ENCODE measurements around the gene FNIP1.
"Not testable (repeated sequence)": the region's sequence is repeated elsewhere in the genome, so short reads cannot be mapped to it uniquely, and the experiment has no call there.

The FNIP1 gene

GRCh38 chr5:131796793-131797693, at the start of gene FNIP1:
Gene FNIP1, minus strand, starts transcription at chr5:131797017. Its CDS starts 96 bp downstream, at chr5:131796921.
- DNase-seq (ENCODE audit: low spot score): peak; percentile 99

- DNase-seq (ENCODE audit: low spot score): no peak
Observed at GRCh38 chr5:131846536-131846935, 49.7 kb upstream of the FNIP1 start.

GRCh38 chr5:131845828-131846227, 49.0 kb upstream of the FNIP1 start:
- DNase-seq (ENCODE audit: low spot score): no peak

GRCh38 chr5:131842971-131843370, 46.2 kb upstream of the FNIP1 start:
- DNase-seq (ENCODE audit: low spot score): not testable (repeated sequence)

- not testable (repeated sequence) for DNase-seq (ENCODE audit: low spot score)
Observed at GRCh38 chr5:131832702-131833101, 35.9 kb upstream of the FNIP1 start.

- DNase-seq (ENCODE audit: low spot score): no peak
Observed at GRCh38 chr5:131825404-131826013, 28.7 kb upstream of the FNIP1 start.

- no peak for DNase-seq (ENCODE audit: low spot score)
Observed at GRCh38 chr5:131824631-131825030, 27.8 kb upstream of the FNIP1 start.

GRCh38 chr5:131821221-131821620, 24.4 kb upstream of the FNIP1 start:
- DNase-seq (ENCODE audit: low spot score): no peak

GRCh38 chr5:131818001-131818724, 21.3 kb upstream of the FNIP1 start:
- DNase-seq (ENCODE audit: low spot score): no peak

- peak; percentile 70 for DNase-seq (ENCODE audit: low spot score)
Observed at GRCh38 chr5:131814990-131815389, 18.2 kb upstream of the FNIP1 start.

GRCh38 chr5:131812371-131813160, 15.7 kb upstream of the FNIP1 start:
- DNase-seq (ENCODE audit: low spot score): no peak

- no peak for DNase-seq (ENCODE audit: low spot score)
Observed at GRCh38 chr5:131810510-131811249, 13.9 kb upstream of the FNIP1 start.

- peak; percentile 46 for DNase-seq (ENCODE audit: low spot score)
Observed at GRCh38 chr5:131795879-131796792, 681 bp downstream of the FNIP1 start.

- DNase-seq (ENCODE audit: low spot score): no peak
Observed at GRCh38 chr5:131795228-131795627, 1.6 kb downstream of the FNIP1 start.

GRCh38 chr5:131794586-131794985, 2.2 kb downstream of the FNIP1 start:
- DNase-seq (ENCODE audit: low spot score): no peak

- no peak for DNase-seq (ENCODE audit: low spot score)
Observed at GRCh38 chr5:131792896-131793295, 3.9 kb downstream of the FNIP1 start.

- DNase-seq (ENCODE audit: low spot score): no peak
Observed at GRCh38 chr5:131791866-131792265, 5.0 kb downstream of the FNIP1 start.

GRCh38 chr5:131790550-131790949, 6.3 kb downstream of the FNIP1 start:
- no peak for DNase-seq (ENCODE audit: low spot score)

GRCh38 chr5:131789765-131790164, 7.1 kb downstream of the FNIP1 start:
- DNase-seq (ENCODE audit: low spot score): no peak

- no peak for DNase-seq (ENCODE audit: low spot score)
Observed at GRCh38 chr5:131787736-131788135, 9.1 kb downstream of the FNIP1 start.
